Hepatocyte (in vitro differentiated cells): ENCODE data around the gene NAV3. TPM values are rescaled to one million over a fixed set of nuclear protein-coding genes. Genes with fewer than 3 reads are reported as not detected.

Experiments
- DNase-seq: peaks from one replicate; pipeline ENCODE4 v3.0.0-alpha.2; 2016; ENCODE audit warnings: low spot score
- H2AFZ ChIP-seq: fragments of 200-600 bp; sonication (generic); 2 replicates; pipeline ENCODE4 v1.6.0; 2016; ENCODE audit warnings: antibody characterized with exemption, mild to moderate bottlenecking
- H3K27ac ChIP-seq: fragments of 200-600 bp; sonication (generic); 2 replicates; pipeline ENCODE4 v1.5.1; 2016; ENCODE audit warnings: mild to moderate bottlenecking
- H3K27me3 ChIP-seq: fragments of 200-600 bp; sonication (generic); 2 replicates; pipeline ENCODE4 v1.6.1; 2016
- H3K36me3 ChIP-seq: fragments of 200-600 bp; sonication (generic); replicated peaks from 2 replicates; pipeline ENCODE4 v1.5.1; 2016; ENCODE audit warnings: low read depth; ENCODE audit not compliant: insufficient read depth
- H3K4me1 ChIP-seq: fragments of 200-600 bp; sonication (generic); 2 replicates; pipeline ENCODE4 v1.5.1; 2016; ENCODE audit warnings: mild to moderate bottlenecking, moderate library complexity; ENCODE audit not compliant: insufficient read depth
- H3K4me2 ChIP-seq: fragments of 200-600 bp; sonication (generic); 2 replicates; pipeline ENCODE4 v1.6.0; 2016
- H3K4me3 ChIP-seq: fragments of 200-600 bp; sonication (generic); 2 replicates; pipeline ENCODE4 v1.5.1; 2016; ENCODE audit warnings: mild to moderate bottlenecking
- H3K79me2 ChIP-seq: fragments of 200-600 bp; sonication (generic); 2 replicates; pipeline ENCODE4 v1.6.0; 2017; ENCODE audit warnings: mild to moderate bottlenecking
- H3K9me2 ChIP-seq: fragments of 200-600 bp; sonication (generic); replicated peaks from 2 replicates; pipeline ENCODE4 v1.6.0; 2017; ENCODE audit warnings: mild to moderate bottlenecking; ENCODE audit not compliant: insufficient read depth
- H3K9me3 ChIP-seq: fragments of 200-600 bp; sonication (generic); 2 replicates; pipeline ENCODE4 v1.5.1; 2016; ENCODE audit warnings: low read depth, mild to moderate bottlenecking
- H4K20me1 ChIP-seq: fragments of 200-600 bp; sonication (generic); 2 replicates; pipeline ENCODE4 v1.6.0; 2016; ENCODE audit warnings: mild to moderate bottlenecking; ENCODE audit not compliant: insufficient read depth, poor library complexity, severe bottlenecking
- CTCF ChIP-seq: fragments of 200-600 bp; sonication (generic); IDR thresholded peaks from 2 replicates; pipeline ENCODE4 v1.5.1; 2016; ENCODE audit warnings: antibody characterized with exemption, mild to moderate bottlenecking; ENCODE audit not compliant: poor library complexity
- EZH2 ChIP-seq: fragments of 200-600 bp; sonication (generic); IDR thresholded peaks from 2 replicates; pipeline ENCODE4 v1.6.1; 2016; ENCODE audit warnings: antibody characterized with exemption, mild to moderate bottlenecking, borderline replicate concordance
- EZH2phosphoT487 ChIP-seq: fragments of 200-600 bp; sonication (generic); IDR thresholded peaks from one replicate; pipeline ENCODE4 v1.6.1; 2018; ENCODE audit warnings: antibody characterized with exemption, mild to moderate bottlenecking, low read depth, moderate library complexity; ENCODE audit not compliant: unreplicated experiment, severe bottlenecking
- WGBS: methylation state at CpG from one replicate; pipeline ENCODE4 v1.1.6; 2016; ENCODE audit warnings: low lambda C conversion rate; ENCODE audit errors: missing lambda C conversion rate; 5-methylcytosine and 5-hydroxymethylcytosine counted together
- polyA plus RNA-seq: library from polyadenylated mRNA; unstranded; fragments of >200 nt; fragmentation: Nextera tagmentation; extraction: Ambion mirVana; gene quantifications from 2 replicates; pipeline ENCODE4 v1.2.1, GENCODE V29; 2016
- total RNA-seq: library from RNA; depleted of rRNA; stranded (reverse); fragments of >200 nt; gene quantifications from 2 replicates; pipeline ENCODE4 v1.2.3, GENCODE V29; 2014

NAV3 gene
- total and polyA plus RNA-seq, 2 experiments from 2014 or later, result 1.4 to 9.2 TPM

- H3K27me3 ChIP-seq, result no peaks in the 10 kb centered on the region
- no peaks in the 10 kb centered on the region for H3K36me3 ChIP-seq
- H3K79me2 ChIP-seq, result no peaks in the 10 kb centered on the region
- H3K9me2 ChIP-seq, result no peaks in the 10 kb centered on the region
- DNase-seq, result no peak
- no peak for TF ChIP-seq EZH2
- no peak for TF ChIP-seq EZH2phosphoT487
- TF ChIP-seq CTCF, result no peak
- H4K20me1 ChIP-seq, result no peaks in the 10 kb centered on the region
- H3K27ac ChIP-seq, result no peak overlapping the region
- no peak overlapping the region for H3K4me3 ChIP-seq
- H3K4me1 ChIP-seq, result no peaks in the 10 kb centered on the region
- H3K4me2 ChIP-seq, result no peak overlapping the region
- WGBS, result 81% methylated on average over 3 of the region's 3 CpGs
- H2AFZ ChIP-seq, result no peak overlapping the region
- no peaks in the 10 kb centered on the region for H3K9me3 ChIP-seq
Measured at GRCh38 chr12:77837876-77838291, 7.2 kb downstream of the NAV3 start.

GRCh38 chr12:77841521-77841920 is 10.8 kb downstream of the NAV3 start:
- no peaks in the 10 kb centered on the region for H3K36me3 ChIP-seq
- H3K4me3 ChIP-seq, result no peak overlapping the region
- no peaks in the 10 kb centered on the region for H3K27me3 ChIP-seq
- H3K4me2 ChIP-seq, result no peak overlapping the region
- TF ChIP-seq CTCF (no peak), EZH2phosphoT487 (no peak), EZH2 (no peak)
- DNase-seq, result no peak
- no peaks in the 10 kb centered on the region for H4K20me1 ChIP-seq
- no peak overlapping the region for H2AFZ ChIP-seq
- H3K9me3 ChIP-seq, result no peaks in the 10 kb centered on the region
- H3K27ac ChIP-seq, result no peak overlapping the region
- H3K79me2 ChIP-seq, result no peaks in the 10 kb centered on the region
- no peaks in the 10 kb centered on the region for H3K9me2 ChIP-seq
- no peaks in the 10 kb centered on the region for H3K4me1 ChIP-seq

GRCh38 chr12:77842430-77842829 is 11.7 kb downstream of the NAV3 start:
- Histone ChIP-seq H3K4me2 (no peak overlapping the region), H3K36me3 (no peaks in the 10 kb centered on the region), H4K20me1 (no peaks in the 10 kb centered on the region), H3K9me3 (no peaks in the 10 kb centered on the region), H3K27me3 (no peaks in the 10 kb centered on the region), H3K4me3 (no peak overlapping the region), H3K79me2 (no peaks in the 10 kb centered on the region), H3K27ac (no peak overlapping the region), H3K9me2 (no peaks in the 10 kb centered on the region), H2AFZ (no peak overlapping the region), H3K4me1 (peaks cover 5% of the 10 kb centered on the region)
- peak; percentile 24 for DNase-seq
- WGBS, result 84% methylated on average over 5 of the region's 5 CpGs
- TF ChIP-seq CTCF (no peak), EZH2 (no peak), EZH2phosphoT487 (no peak)

GRCh38 chr12:77845831-77846230 is 15.1 kb downstream of the NAV3 start:
- Histone ChIP-seq H3K4me1 (peaks cover 10% of the 10 kb centered on the region), H3K27ac (no peak overlapping the region), H3K4me3 (no peak overlapping the region), H2AFZ (no peak overlapping the region), H4K20me1 (no peaks in the 10 kb centered on the region), H3K9me3 (no peaks in the 10 kb centered on the region), H3K79me2 (no peaks in the 10 kb centered on the region), H3K27me3 (no peaks in the 10 kb centered on the region), H3K9me2 (no peaks in the 10 kb centered on the region), H3K4me2 (no peak overlapping the region), H3K36me3 (no peaks in the 10 kb centered on the region)
- TF ChIP-seq EZH2 (no peak), EZH2phosphoT487 (no peak), CTCF (no peak)
- 78% methylated on average over 4 of the region's 4 CpGs for WGBS
- no peak for DNase-seq
